ENCODE results near the gene MMADHC.
"Not testable (repeated sequence)": the region's sequence is repeated elsewhere in the genome, so short reads cannot be mapped to it uniquely, and the experiment has no call there.

MMADHC gene

DNA sequence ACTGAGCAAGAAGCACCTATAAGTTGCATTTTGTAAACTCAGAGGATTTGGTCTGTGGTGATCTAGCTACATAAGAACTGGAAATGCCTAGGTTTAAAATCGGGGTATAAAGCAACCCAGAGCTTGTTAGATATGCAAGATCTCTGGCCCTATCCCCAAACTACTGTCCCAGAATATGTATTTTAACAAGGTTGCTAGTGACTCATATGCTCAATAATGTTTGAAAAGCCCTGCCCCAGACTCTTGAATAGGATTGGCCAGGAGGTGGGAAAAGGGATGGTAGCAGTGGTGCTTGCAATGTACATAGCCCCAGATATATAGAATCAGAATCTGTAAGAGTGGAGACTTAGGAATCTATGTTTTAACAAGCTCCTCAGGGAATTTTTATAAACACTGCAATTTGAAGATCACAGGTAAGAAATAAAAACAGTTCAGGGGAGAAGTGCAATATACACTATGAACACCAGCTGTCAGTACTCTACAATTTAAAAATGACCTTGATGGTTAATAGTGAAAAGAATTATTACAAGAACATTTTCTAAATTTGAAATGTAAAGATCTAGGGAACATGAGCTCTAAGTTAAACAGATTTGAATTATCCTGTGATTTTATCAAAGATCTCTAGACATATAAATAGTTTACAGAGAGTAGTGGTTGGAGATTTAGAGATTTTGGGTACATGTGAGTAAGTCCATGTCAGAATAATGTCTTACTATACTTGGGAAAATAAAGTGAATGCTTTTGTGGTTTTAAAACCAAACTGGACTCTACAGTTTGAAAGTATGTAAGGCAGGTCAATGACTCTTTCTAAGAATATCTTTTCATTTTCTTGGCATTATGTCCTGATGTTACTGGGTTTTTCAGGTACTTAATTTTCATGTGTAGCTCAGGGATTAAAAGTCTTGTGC is 7.7 kb upstream of the MMADHC start:
- DNase-seq (ENCODE audit: low spot score), result no peak

DNA sequence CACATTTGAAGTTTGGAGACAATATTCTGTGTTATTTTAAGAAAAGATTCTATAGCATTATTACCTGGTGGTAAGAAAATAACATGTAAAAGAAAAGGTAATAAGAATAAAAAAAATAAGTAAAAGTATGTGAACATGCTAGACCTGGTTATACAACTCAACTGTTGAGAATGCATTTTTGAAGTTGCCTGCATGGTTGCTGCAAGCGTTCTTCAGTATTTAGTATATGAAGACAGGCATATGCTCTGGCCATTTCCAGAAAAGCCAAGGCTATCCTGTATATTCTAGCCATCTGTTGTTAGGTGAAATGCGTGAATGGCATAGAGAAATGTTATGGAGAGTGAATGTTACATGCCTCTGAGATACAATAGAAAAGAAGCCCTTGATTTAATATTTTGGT is 6.8 kb upstream of the MMADHC start:
- DNase-seq (ENCODE audit: low spot score), result no peak

DNA sequence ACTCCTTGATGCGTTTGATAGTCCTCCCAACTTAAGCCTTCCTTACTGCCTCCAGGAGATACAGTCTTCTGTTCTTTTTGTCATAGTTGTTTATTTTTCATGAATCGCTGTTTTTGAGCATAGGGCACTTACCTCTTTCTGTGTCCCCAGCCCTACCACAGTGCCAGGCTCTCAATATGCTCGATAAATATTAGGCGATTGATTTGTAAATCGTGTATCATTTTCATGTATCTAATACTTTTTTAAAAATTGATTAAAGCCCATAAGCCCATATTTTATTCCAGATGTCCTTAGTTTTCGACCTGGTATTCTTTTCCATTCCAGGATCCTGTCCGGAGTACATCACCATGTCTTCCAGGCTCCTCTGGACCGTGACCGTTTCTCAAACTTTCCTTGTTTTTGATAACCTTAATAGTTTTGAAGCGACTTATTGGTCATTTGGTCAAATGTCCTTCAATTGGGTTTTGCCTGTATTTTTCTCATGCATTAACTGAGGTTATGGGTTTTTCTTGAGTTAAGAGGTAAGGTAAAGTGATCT is 444 bp upstream of the MMADHC start:
- no peak for DNase-seq (ENCODE audit: low spot score)

DNA sequence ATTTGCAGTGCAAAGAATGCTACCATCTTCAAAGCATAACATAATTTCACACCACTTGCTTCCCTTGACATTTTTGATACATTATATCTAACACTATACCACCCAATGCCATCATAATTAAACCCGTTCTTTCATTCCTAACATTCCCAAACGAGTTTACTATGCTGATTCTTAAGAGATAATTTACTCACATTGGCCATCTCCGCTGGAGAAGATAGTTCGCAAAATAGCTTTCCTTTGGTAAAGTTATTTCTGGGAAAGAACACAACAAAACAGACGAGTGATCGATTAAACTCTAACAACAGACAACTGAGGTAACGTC is 716 bp downstream of the MMADHC start:
- DNase-seq (ENCODE audit: low spot score), result no peak

DNA sequence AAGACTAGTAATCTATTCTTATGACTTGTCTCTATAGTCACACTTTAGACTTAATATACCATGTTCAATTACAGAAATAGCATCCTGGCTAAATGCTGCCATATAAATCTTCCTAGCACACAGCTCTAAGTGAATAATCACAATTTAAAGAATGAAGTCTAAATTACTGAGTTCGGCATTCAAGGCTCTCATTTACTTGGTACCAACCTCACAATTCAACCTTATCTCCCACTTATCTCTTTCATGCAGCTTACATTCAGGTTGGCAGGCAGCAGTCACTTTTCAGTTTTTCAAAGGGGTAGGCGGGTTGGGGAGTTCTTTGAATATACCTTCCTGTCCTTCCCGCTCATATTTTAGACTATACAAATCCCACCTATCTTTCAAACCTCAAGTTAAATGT is 1.5 kb downstream of the MMADHC start:
- DNase-seq (ENCODE audit: low spot score), result peak; percentile 69

DNA sequence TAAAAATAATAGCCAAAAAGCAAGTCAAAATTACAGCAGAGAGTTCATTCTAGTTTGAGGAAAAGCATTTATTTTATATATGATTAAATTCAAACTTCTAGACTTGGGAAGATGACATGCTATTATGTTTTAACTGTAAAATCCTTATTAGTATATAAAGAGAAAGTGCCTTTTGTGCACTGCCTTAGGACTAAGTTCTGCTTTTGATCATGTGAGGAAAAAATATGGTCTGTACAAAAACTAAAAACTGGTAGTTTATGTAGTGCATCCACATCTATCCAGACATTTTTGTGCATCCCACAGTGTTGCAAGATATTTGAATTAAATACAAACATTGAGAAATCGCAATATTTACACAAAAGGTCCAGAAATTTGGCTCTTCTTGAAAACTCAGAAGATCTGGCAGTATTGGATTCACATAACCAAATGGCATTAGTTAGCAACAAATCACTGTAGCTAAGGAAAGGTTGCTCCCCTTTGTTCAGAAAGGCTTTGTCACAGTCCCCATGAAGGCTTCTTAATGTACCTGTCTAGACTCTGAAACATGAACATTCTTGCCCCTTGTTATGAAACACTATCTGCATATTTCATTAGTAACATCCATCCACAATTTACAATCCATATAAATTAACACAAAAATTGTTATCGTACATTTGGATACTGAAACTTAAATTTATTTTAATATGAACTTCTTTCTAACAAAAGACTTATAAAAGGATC is 2.2 kb downstream of the MMADHC start:
- peak; percentile 34 for DNase-seq (ENCODE audit: low spot score)

DNA sequence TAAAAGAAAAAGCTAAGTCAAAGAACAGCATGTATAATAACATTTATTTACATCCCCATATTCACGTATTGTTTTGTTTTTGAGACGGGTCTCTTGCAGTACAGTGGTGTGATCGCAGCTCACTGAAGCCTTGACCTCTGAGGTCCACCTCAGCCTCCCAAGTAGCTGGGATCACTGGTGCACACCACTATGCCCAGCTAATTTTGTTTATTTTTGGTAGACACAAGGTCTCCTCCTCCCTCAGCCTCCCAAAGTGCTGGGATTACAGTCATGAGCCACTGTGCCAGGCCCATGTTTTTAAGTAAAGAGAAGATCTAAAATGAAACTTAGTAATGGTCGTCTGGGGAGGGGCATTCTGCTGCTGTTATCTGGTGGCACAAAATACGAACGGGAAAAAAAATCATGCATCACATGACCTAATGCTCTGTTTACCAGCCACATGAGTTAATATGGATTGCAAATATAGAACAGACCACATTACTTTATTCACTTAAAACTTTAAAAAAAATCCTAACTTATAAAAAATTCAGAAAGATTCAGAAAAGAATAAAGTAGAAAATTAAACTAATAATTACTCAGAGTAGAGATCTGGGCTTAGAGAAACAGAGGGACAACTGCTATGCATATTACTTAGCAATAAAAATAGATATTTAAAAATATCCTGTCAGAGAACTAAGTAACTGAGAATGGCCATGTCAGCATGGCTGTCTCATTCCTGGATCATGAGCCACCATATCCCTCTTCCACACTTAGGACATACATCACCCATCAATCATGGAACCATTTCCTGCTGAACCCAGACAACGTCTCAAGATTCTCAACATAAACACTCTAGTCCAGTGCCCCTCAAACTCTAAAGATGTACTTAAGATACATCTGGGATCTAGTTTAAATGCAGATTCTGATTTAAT is 7.3 kb downstream of the MMADHC start:
- peak; percentile 76 for DNase-seq (ENCODE audit: low spot score)

DNA sequence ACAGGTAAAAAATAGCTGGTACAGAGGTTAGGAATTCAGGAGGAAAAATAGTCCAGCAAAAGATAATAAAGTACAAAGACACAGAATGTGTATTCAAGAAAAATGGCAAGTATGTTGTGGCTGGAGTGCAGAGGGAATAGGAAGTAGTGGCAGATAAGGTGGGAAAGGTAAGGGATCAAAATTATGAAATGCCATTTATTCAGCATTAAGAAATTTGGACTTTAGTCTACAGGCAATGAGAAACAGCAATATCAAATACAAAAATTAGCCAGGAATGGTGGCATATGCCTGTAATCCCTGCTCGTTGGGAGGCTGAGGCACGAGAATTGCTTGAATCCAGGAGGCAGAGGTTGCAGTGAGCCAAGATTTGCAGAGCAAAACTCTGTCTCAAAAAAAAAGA is 10.3 kb downstream of the MMADHC start:
- DNase-seq (ENCODE audit: low spot score), result no peak

DNA sequence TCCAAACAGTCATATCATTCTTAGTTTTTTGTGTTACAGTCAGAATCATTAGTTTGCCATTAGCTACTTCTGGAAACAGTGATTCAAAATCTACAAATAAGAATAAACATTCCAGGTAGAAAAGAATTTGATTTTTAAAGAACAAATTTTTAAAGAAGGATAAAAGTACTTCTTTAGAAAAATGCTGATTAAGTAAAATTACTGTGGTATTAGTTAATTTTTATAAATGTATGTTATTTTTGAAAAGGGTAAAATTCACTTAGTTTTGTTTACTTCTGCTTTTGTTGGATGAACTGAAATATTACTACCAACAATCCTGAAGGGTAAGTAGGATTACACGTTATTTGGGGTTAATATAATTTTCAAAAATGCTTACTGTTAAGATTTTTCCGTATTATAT is 11.8 kb downstream of the MMADHC start:
- no peak for DNase-seq (ENCODE audit: low spot score)

DNA sequence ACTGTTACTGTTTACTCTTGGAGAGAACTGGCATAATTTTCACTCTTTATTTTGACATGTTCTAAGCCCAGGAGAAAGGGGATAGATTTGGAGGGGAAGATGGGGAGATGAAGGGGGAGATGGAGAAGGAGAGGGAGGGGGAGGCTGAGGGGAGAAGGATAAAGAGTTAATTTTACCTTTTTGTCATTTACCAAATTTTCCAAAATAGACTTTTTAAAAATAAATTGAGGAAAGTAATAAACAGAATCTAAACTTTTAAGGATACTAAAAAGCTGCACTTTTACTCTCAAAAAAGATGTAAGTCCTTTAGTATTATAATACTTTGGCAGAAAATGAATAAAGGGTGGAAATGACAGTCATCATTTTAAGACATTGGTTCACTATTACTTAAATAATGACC is 12.3 kb downstream of the MMADHC start:
- no peak for DNase-seq (ENCODE audit: low spot score)

DNA sequence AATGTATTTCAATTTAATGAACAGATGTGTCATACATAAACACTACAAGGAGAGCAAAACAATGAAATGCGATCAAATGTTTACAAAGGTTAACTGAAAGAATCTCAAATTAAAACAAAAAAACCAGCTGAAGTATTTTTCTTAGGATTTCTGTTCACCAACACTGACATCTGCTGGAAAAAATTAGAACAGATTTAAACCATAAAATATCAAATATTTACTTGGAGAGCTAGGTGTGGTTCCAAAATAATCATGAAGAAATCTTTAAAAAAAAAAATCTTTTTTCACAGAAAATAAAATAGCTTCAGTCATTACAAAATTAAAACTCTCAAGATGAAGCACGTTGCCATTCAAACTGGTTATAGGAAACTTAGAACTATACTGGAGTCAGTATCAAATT is 13.8 kb downstream of the MMADHC start:
- peak; percentile 41 for DNase-seq (ENCODE audit: low spot score)

DNA sequence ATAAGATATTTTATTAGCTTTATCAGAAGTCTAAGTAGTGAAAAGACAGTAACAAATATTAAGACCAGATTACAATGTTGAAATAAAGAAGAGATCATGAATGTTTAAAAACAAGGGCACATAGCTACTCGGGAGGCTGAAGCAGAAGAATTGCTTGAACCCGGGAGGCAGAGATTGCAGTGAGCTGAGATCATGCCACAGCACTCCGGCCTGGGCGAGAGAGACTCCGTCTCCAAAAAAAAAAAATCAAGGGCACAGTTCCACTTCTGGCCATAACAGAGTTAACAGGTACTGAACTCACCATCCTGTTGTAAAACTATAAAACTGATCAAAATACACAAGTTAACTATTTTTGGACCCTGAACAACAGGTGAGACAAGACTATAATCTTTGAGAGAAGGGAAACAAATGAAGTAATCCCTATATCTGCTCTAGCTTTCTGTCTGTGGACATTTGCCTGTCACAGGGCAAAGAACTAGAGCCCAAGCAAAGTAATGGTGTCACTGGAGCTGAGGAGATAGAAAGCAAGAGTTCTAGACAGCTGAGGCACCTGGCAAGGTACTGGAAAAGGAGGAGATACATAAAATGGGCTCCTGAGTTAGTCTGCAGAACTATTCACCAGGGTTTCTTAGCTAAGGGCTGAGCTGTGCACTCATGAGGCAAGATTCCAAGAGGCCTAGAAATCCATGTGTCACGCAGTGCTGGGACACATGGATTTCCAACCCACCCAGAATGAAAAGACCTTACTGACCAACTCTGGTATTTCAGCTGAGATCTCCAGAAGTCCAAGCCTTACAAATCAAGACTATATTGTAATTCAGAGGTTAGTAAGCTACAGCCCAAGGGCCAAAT is 15.2 kb downstream of the MMADHC start:
- no peak for DNase-seq (ENCODE audit: low spot score)

DNA sequence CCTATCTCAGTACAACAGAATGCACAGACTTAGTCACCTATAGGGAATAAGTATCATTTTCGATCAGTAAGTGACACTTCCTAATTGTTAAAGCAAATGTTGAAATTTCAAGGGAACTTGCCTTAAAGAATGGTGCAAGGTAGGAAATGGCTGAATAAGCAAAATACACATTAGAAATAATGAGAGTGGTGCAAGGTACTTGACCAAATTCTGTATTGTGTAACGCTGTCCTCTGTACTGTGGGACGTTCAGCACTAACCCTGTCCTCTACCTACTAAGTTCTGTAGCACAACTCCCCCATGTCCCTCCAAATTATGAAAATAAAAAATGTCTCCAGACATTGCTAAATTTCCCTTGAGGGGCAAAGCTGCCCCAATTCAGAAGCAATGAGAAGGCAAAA is 19.4 kb downstream of the MMADHC start:
- DNase-seq (ENCODE audit: low spot score), result no peak

DNA sequence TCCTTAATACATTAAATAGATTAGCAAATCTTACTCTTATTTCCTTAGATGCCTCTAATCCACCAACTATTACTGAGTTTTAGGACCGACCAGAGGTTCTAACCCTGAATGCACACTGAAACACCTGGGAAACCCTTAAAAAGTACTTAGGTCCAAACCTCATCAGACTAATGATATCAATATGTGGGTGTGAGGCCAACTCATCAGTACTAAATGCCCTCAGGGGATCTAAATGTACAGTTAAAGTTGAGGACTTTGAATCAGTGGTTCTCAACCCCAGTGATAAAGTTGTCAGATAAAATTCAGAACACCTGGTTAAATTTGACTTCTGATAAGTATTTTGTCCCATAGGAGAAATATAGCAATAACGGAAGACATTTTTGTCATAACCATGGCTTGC is 20.9 kb downstream of the MMADHC start:
- DNase-seq (ENCODE audit: low spot score), result no peak

DNA sequence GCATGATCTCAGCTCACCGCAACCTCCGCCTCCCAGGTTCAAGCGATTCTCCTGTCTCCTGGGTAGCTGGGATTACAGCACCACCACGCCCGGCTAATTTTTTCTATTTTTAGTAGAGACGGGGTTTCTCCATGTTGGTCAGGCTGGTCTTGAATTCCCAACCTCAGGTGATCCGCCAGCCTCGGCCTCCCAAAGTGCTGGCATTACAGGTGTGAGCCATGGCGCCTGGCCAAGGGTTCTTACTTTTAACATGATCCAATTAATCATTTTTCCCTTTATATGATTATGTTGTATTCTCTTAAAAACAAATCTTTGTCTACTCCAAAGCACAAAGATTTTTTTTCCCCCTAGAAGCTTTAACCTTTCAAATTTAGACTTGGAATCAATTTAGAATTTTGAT is 21.9 kb downstream of the MMADHC start:
- not testable (repeated sequence) for DNase-seq (ENCODE audit: low spot score)

DNA sequence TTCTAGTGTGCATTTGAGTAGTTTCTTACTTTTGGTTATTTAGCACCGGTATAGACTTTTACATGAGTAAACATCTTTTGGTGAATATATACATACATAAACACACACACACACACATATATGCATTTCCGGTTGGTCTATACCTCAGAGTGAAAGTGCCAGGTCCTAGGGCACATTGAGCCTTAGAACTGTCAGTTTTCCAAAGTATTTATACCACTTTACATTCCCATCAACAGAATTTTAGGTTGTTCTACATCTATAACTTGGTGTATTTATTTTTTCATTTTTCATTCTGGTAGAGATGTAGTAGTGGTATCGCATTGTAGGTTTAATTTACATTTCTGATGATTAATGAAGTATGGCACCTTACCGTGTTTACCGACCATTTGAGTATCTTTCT is 22.6 kb downstream of the MMADHC start:
- no peak for DNase-seq (ENCODE audit: low spot score)

DNA sequence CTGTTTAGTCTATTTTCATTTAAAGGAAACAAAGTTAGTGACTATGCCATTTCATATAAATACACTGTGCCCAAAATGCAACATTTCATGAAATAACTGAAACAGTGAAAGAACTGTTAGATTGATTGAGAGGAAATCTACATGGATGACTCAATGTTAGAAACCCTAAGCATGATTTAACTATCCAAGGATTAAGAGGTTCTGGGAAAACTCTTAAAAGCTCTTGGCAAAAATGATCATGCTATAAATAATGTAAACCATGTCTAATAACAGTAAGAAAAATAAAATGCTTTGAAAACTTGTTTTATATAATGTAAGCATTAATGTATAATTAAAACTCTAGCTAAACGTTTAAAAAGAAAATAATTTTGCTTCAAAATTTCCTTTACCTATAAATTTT is 23.5 kb downstream of the MMADHC start:
- DNase-seq (ENCODE audit: low spot score), result no peak

DNA sequence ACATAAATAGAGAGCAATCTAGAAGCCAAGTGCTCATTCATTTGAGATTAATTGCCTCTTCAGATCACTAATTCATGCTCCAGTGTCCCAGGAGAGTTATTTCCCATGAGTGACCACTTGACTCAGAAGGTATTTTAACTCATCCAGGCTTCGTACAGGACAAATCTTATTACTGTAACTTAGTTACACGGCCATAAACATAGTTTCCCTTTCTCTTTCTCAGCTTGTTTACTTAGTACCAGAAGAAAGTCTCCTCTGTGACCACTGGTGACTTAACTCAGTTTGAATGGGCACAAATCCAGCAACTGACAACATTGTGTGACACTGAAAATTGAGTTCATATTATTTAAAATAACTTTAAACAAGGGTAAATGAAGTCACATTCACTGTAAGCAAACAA is 25.3 kb downstream of the MMADHC start:
- DNase-seq (ENCODE audit: low spot score), result peak; percentile 26

DNA sequence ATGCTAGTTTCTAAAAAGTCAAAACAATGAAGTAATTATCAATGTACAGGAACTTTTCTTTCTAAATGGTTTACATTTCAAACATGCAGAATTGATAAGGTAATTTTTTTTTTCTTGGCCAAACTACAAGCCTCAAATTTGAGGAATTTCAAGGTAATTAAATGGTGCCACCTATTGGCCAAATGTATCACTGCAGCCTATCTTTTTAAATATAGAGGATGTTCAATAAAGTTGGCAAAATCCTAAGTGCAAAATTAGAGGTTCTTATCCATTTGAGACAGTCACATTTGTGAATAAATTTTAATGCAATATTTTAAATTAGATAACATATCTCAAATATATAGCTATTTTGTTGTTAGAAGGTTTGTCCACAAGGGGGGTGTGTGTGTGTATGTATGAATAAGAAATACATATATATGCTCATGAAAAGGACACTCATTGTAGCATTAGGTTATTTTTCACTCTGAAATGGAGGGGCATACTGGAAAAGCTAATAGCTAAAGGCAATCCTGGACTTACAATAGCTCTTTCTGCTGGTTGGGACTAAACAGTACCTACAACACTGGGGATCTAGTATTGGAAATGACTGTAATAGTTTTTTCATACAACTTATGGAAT is 26.2 kb downstream of the MMADHC start:
- peak; percentile 68 for DNase-seq (ENCODE audit: low spot score)

DNA sequence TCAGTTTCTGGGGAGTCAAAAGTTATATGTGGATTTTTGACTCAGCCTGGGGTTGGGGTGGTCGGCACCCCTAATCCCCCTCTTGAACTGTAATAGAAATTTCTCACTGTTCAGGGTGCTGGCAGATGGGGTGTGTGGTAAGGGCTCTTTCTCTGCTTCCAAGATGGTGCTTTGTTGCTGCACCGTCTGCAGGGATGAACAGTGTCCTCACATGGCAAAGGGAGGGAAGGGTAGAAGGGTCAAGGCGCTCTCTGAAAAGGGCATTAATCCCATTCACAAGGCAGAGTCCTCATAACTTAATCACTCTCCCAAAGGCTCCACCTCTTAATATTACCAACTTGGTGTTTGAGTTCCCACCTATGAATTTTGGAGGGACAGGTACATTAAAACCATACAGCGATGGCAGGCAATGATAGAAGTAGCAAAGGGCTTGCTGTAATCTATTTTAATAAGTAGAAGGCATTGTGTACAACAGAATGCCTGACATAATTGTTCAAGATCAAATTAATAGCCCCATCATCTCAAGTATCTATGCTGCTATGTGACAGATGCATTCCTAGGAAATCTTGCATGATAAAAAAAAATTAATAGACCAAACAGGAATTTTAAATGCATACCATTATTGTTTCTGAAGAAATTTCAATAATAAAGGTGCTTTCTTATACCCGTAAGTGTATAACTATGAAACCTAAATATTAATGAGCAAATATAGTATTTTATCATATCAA is 28.1 kb downstream of the MMADHC start:
- no peak for DNase-seq (ENCODE audit: low spot score)

Measured in hematopoietic multipotent progenitor cell treated with erythropoietin and hydrocortisone succinate and interleukin-3 and kit ligand, for 17 days (in vitro differentiated cells).